Stomach (tissue), 4 donors: ENCODE measurements around the gene CCBE1.

ENCODE experiments used
- CTCF ChIP-seq, 7 experiments: fragments of 450-650 bp in 4 of 7; fragments of 200-600 bp in 3 of 7; sonication (generic) in 3 of 7; IDR thresholded peaks; one replicate each; pipeline ENCODE4 v1.5.1; 2016 to 2019; ENCODE audit warnings: antibody characterized with exemption in 7 of 7, control low read depth in 2 of 7, mild to moderate bottlenecking in 1 of 7
- EP300 ChIP-seq: sonication (generic); formaldehyde crosslinking; IDR thresholded peaks from one replicate; pipeline ENCODE4 v1.6.1; 2017; ENCODE audit warnings: antibody characterized with exemption
- POLR2AphosphoS5 ChIP-seq, 3 donors: sonication (generic); formaldehyde crosslinking; IDR thresholded peaks; one replicate each; pipeline ENCODE4 v1.6.1; 2016; ENCODE audit warnings: antibody characterized with exemption in 3 of 3

GRCh38 chr18:59393381-59393780 lies 303.8 kb downstream of the CCBE1 start:
- TF ChIP-seq CTCF (IDR thresholded peaks at IDR 0.05) (no peak), POLR2AphosphoS5 (IDR thresholded peaks at IDR 0.05) (peak in 1 of 3 donors; percentile 69), EP300 (no peak)
